Measurements from ENCODE around the gene GAL3ST1.

GAL3ST1 gene

DNA sequence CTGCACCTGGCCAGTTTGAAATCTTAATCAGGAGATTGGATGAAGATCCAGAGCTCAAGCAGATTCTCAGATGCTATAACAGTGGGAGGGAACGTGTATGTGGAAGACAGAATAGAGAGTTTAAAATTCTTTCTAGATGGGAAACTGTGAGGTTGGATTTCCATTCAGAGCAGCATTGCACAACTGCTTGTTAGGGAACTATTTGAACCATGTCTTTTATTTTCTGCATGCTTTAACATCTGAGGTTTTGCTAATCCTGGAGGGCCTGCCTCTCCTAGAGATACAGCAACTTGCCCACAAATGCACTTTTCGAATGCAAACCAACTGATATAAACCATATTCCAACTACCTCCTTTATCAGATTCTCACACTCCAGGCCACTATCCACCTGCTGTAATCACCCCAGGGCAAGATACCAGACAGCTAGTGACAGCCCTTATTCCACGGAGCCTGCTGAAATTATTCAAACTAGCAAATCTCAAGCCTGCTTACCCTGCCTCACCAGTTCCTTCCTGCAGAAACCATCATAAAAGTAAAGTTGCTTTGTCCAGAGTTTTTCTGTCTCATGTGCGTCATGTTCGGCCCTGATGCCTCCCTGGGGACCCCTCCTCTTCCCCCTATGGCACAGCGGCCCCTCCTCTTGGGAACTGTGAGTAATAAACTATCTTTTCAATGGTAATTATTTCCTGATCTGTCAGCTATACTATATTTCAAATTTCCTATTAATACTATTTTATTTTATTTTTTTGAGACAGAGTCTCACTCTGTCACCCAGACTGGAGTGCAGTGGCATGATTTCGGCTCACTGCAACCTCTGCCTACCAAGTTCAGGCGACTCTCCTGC, 50.6 kb downstream of the GAL3ST1 start:
- Histone ChIP-seq H4K20me1 (ENCODE audit: control insufficient read depth, insufficient read depth, low read depth, low read length) (no peaks in the 10 kb centered on the region), H3K27ac (ENCODE audit: low read depth, low read length) (no peak overlapping the region)

DNA sequence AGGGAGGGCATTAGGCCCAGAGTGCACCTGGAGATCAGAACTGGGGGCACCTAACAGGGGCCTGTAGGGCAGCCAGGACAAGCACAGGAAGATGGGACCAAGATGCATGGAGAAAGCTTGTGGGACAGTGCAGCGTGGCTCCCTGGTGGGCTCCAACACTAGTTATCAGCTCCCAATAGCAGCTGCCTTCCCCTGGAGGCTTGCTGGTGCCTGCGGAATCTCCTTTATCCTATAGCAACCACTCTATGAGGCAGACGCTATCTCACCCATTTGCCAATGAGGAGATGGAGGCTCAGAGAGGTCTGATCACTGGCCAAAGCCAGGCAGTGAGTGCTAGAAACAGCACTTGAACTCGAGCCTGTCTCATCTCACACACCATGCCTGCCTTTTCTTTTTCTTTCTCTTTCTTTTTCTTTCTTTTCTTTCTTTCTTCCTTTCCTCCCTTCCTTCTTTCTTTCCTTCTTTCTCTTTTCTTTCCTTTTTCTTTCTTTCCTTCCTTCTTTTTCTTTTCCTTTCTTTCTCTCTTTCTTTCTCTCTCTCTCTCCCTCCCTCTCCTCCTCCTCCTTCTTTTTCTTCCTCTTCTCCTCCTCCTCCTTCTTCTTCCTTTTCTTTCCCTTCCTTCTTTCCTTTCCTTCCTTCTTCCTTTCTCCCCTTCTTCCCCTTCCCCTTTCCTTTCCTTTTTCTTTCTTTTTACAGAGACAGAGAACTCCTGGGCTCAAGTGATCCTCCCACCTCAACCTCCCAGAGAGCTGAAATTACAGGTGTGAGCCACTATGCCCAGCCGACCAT, 52.9 kb downstream of the GAL3ST1 start:
- no peaks in the 10 kb centered on the region for H4K20me1 ChIP-seq (ENCODE audit: control insufficient read depth, insufficient read depth, low read depth, low read length)
- H3K9me3 ChIP-seq (ENCODE audit: control insufficient read depth, insufficient read depth, low read length): no peaks in the 10 kb centered on the region
- H3K4me2 ChIP-seq (ENCODE audit: low read length): no peak overlapping the region
- H3K4me1 ChIP-seq (ENCODE audit: control insufficient read depth, low read length): no peaks in the 10 kb centered on the region
- H3K4me3 ChIP-seq (ENCODE audit: low read length): no peak overlapping the region
- H3K27me3 ChIP-seq (ENCODE audit: control insufficient read depth, low read length): 0 out of 2 replicates have a peak, but pooled peaks cover 3% of the 10 kb centered on the region
- no peak overlapping the region for H3K27ac ChIP-seq (ENCODE audit: low read depth, low read length)
- TF ChIP-seq EZH2phosphoT487 (IDR thresholded peaks at IDR 0.05; ENCODE audit: borderline replicate concordance, low read length): no peak
- TF ChIP-seq, protein P1, sequence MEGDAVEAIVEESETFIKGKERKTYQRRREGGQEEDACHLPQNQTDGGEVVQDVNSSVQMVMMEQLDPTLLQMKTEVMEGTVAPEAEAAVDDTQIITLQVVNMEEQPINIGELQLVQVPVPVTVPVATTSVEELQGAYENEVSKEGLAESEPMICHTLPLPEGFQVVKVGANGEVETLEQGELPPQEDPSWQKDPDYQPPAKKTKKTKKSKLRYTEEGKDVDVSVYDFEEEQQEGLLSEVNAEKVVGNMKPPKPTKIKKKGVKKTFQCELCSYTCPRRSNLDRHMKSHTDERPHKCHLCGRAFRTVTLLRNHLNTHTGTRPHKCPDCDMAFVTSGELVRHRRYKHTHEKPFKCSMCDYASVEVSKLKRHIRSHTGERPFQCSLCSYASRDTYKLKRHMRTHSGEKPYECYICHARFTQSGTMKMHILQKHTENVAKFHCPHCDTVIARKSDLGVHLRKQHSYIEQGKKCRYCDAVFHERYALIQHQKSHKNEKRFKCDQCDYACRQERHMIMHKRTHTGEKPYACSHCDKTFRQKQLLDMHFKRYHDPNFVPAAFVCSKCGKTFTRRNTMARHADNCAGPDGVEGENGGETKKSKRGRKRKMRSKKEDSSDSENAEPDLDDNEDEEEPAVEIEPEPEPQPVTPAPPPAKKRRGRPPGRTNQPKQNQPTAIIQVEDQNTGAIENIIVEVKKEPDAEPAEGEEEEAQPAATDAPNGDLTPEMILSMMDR (IDR thresholded peaks at IDR 0.05; ENCODE audit: low read depth, low read length, poor library complexity, severe bottlenecking): no peak
- no peaks in the 10 kb centered on the region for H3K79me2 ChIP-seq (ENCODE audit: control insufficient read depth, low read length)
- no peaks in the 10 kb centered on the region for H3K36me3 ChIP-seq (ENCODE audit: control insufficient read depth, low read length)
- H3K9me2 ChIP-seq (replicated peaks; ENCODE audit: control insufficient read depth, low read length): no peaks in the 10 kb centered on the region
- H3F3A ChIP-seq (ENCODE audit: control insufficient read depth, insufficient read depth): no peaks in the 10 kb centered on the region

More for the DNA sequence above, 50.6 kb downstream of the GAL3ST1 start:
- Histone ChIP-seq H3K9me3 (ENCODE audit: control insufficient read depth, insufficient read depth, low read length) (no peaks in the 10 kb centered on the region), H3K79me2 (ENCODE audit: control insufficient read depth, low read length) (no peaks in the 10 kb centered on the region), H3K36me3 (ENCODE audit: control insufficient read depth, low read length) (no peaks in the 10 kb centered on the region), H3K27me3 (ENCODE audit: control insufficient read depth, low read length) (0 out of 2 replicates have a peak, but pooled peaks cover 3% of the 10 kb centered on the region), H3K9me2 (replicated peaks; ENCODE audit: control insufficient read depth, low read length) (no peaks in the 10 kb centered on the region), H3K4me1 (ENCODE audit: control insufficient read depth, low read length) (no peaks in the 10 kb centered on the region), H3F3A (ENCODE audit: control insufficient read depth, insufficient read depth) (no peaks in the 10 kb centered on the region), H3K4me2 (ENCODE audit: low read length) (no peak overlapping the region), H3K4me3 (ENCODE audit: low read length) (no peak overlapping the region)
- TF ChIP-seq, protein P1 (IDR thresholded peaks at IDR 0.05; ENCODE audit: low read depth, low read length, poor library complexity, severe bottlenecking): no peak
- no peak for TF ChIP-seq EZH2phosphoT487 (IDR thresholded peaks at IDR 0.05; ENCODE audit: borderline replicate concordance, low read length)

DNA sequence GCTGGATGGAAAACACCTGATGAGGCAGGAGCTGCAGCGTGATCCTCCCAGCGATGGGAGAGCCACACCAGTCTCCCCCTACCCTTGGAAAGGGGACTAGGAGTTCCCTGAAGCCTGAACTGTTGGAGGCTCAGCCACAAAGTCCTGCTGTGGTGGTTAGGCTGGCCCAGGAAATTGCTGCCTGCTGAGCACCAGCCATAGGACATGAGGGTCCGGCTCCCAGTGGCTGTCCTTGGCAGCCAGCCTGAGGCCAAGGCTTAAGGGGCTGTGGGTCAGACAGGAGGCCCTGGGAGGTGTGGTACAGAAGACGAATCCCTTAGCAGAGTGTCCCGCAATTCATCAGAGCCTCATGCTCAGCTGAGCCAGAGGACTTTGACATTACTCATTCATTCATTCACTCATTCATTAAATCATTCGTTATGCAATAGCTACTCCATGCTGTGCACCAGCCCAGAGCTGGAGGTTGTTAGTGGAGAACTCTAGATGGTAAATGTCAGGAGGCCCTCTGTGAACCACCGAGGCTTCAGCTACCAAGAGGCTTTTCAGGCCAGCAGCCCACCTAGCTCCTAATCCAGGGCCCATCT, 54.5 kb downstream of the GAL3ST1 start:
- Histone ChIP-seq H3K27ac (ENCODE audit: low read depth, low read length) (no peak overlapping the region), H4K20me1 (ENCODE audit: control insufficient read depth, insufficient read depth, low read depth, low read length) (no peaks in the 10 kb centered on the region), H3K36me3 (ENCODE audit: control insufficient read depth, low read length) (no peaks in the 10 kb centered on the region), H3K4me1 (ENCODE audit: control insufficient read depth, low read length) (no peaks in the 10 kb centered on the region), H3K4me3 (ENCODE audit: low read length) (no peak overlapping the region), H3K9me2 (replicated peaks; ENCODE audit: control insufficient read depth, low read length) (no peaks in the 10 kb centered on the region), H3F3A (ENCODE audit: control insufficient read depth, insufficient read depth) (no peaks in the 10 kb centered on the region), H3K4me2 (ENCODE audit: low read length) (no peak overlapping the region), H3K9me3 (ENCODE audit: control insufficient read depth, insufficient read depth, low read length) (no peaks in the 10 kb centered on the region), H3K79me2 (ENCODE audit: control insufficient read depth, low read length) (no peaks in the 10 kb centered on the region), H3K27me3 (ENCODE audit: control insufficient read depth, low read length) (0 out of 2 replicates have a peak, but pooled peaks cover 3% of the 10 kb centered on the region)
- no peak for TF ChIP-seq EZH2phosphoT487 (IDR thresholded peaks at IDR 0.05; ENCODE audit: borderline replicate concordance, low read length)
- TF ChIP-seq, protein P1 (IDR thresholded peaks at IDR 0.05; ENCODE audit: low read depth, low read length, poor library complexity, severe bottlenecking): no peak
